Body of pancreas (tissue), 4 donors: ENCODE measurements around the gene CDCA3.
"Not testable (repeated sequence)": the region's sequence is repeated elsewhere in the genome, so short reads cannot be mapped to it uniquely, and the experiment has no call there.

Source experiments
- POLR2A ChIP-seq, 3 donors: fragments of 450-650 bp; IDR thresholded peaks; one replicate each; pipeline ENCODE4 v1.6.1; 2016; ENCODE audit warnings: antibody characterized with exemption in 3 of 3, mild to moderate bottlenecking in 2 of 3
- TF ChIP-seq, protein P1 (sequence below), 7 experiments: fragments of 450-650 bp in 4 of 7; fragments of 200-600 bp in 3 of 7; sonication (generic) in 3 of 7; IDR thresholded peaks; one replicate each; pipeline ENCODE4 v1.5.1; 2016 to 2019; ENCODE audit warnings: antibody characterized with exemption in 7 of 7

DNA sequence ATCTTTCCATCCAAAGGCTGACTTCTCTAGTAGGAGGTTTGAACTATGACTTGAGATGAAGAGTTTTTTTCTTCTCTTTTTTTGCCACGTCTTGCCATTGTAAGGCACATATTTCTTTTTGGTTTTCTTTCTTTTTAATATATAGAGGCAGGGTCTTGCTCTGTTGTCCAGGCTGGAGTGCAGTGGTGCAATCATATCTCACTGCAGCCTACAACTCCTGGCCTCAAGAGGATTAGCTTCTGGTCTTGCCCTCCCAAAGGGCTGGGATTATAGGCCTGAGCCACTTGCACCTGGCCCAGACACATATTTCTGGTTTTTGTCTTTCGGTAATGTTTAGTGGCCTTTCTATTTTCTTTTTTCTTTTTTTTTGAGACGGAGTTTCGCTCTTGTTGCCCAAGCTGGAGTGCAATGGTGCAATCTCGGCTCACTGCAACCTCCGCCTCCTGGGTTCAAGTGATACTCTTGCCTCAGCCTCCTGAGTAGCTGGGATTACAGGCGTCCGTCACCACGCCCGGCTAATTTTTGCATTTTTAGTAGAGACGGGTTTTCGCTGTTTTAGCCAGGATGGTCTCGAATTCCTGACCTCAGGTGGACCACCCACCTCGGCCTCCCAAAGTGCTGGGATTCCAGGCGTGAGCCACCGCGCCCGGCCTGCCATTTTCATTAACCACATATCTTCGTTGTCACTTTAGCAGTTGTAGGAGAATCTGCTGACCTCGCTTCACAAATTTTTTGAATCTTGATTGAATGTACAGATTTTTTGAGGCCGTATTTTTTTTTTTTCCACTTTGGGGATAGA lies 38.9 kb upstream of the CDCA3 start:
- TF ChIP-seq POLR2A (IDR thresholded peaks at IDR 0.05): not testable (repeated sequence)
- TF ChIP-seq, protein P1, sequence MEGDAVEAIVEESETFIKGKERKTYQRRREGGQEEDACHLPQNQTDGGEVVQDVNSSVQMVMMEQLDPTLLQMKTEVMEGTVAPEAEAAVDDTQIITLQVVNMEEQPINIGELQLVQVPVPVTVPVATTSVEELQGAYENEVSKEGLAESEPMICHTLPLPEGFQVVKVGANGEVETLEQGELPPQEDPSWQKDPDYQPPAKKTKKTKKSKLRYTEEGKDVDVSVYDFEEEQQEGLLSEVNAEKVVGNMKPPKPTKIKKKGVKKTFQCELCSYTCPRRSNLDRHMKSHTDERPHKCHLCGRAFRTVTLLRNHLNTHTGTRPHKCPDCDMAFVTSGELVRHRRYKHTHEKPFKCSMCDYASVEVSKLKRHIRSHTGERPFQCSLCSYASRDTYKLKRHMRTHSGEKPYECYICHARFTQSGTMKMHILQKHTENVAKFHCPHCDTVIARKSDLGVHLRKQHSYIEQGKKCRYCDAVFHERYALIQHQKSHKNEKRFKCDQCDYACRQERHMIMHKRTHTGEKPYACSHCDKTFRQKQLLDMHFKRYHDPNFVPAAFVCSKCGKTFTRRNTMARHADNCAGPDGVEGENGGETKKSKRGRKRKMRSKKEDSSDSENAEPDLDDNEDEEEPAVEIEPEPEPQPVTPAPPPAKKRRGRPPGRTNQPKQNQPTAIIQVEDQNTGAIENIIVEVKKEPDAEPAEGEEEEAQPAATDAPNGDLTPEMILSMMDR (IDR thresholded peaks at IDR 0.05): not testable (repeated sequence)
